K562 (cell line): ENCODE results near the gene ATP6V0E2. TPM values are rescaled to one million over a fixed set of nuclear protein-coding genes. Genes with fewer than 3 reads are reported as not detected.

ENCODE experiments used
- ARHGAP35 ChIP-seq: fragments of 450-650 bp; IDR thresholded peaks from 2 replicates; pipeline ENCODE4 v1.6.1; 2018; ENCODE audit not compliant: partially characterized antibody
- BCL6 ChIP-seq: fragments of 250-450 bp; sonication (Bioruptor Pico); IDR thresholded peaks from 2 replicates; pipeline ENCODE4 v1.4.0; 2020
- ETS1 ChIP-seq: conservative IDR thresholded peaks from 2 replicates; pipeline ENCODE4 v1.6.1; 2011; ENCODE audit warnings: low read depth, mild to moderate bottlenecking, low read length; ENCODE audit not compliant: control insufficient read depth
- HMGN3 ChIP-seq: IDR thresholded peaks from 2 replicates; pipeline ENCODE4 v1.6.1; 2011; ENCODE audit warnings: borderline replicate concordance, low read depth, mild to moderate bottlenecking, mixed read lengths, low read length; ENCODE audit not compliant: insufficient read length; ENCODE audit errors: extremely low read depth
- KLF6 ChIP-seq: fragments of 250-450 bp; sonication (Bioruptor Pico); IDR thresholded peaks from 2 replicates; pipeline ENCODE4 v1.4.0; 2020; ENCODE audit warnings: mild to moderate bottlenecking, moderate library complexity, borderline replicate concordance
- MAFK ChIP-seq: IDR thresholded peaks from 2 replicates; pipeline ENCODE4 v1.6.1; 2011; ENCODE audit warnings: low read length, improper control_type of control experiment
- MECOM ChIP-seq: fragments of 250-450 bp; sonication (Bioruptor Pico); IDR thresholded peaks from 2 replicates; pipeline ENCODE4 v1.8.0; 2022; ENCODE audit warnings: inconsistent platforms
- NRF1 ChIP-seq, 2 experiments: fragments of 450-650 bp; IDR thresholded peaks in 1 of 2; conservative IDR thresholded peaks in 1 of 2; 2 replicates each; pipeline ENCODE4 v1.6.1; 2014; ENCODE audit warnings: mild to moderate bottlenecking in 2 of 2
- PCBP2 ChIP-seq: fragments of 200-400 bp; formaldehyde crosslinking; IDR thresholded peaks from 2 replicates; pipeline ENCODE4 v1.6.1; 2018; ENCODE audit warnings: low read length, low read depth, mild to moderate bottlenecking, moderate library complexity; ENCODE audit not compliant: poor library complexity, severe bottlenecking
- PYGO2 ChIP-seq: fragments of 450-650 bp; IDR thresholded peaks from 2 replicates; pipeline ENCODE4 v1.6.1; 2016; ENCODE audit warnings: mild to moderate bottlenecking, missing genetic modification characterization, moderate library complexity, missing compliant biosample characterization
- RERE ChIP-seq: sonication (generic); formaldehyde crosslinking; IDR thresholded peaks from 2 replicates; pipeline ENCODE4 v1.8.0; 2023; ENCODE audit warnings: missing genetic modification reagents, mild to moderate bottlenecking, borderline replicate concordance
- TRIM25 ChIP-seq: fragments of 450-650 bp; IDR thresholded peaks from 2 replicates; pipeline ENCODE4 v1.7.0; 2016; ENCODE audit warnings: borderline replicate concordance
- U2AF1 ChIP-seq: fragments of 200-400 bp; formaldehyde crosslinking; optimal IDR thresholded peaks from 2 replicates; pipeline ENCODE3; 2017; ENCODE audit warnings: mild to moderate bottlenecking, low read depth, low read length, moderate library complexity
- ZBED1 ChIP-seq: IDR thresholded peaks from 2 replicates; pipeline ENCODE4 v1.6.1; 2014
- ZFPM2 ChIP-seq: fragments of 250-450 bp; sonication (Bioruptor Pico); IDR thresholded peaks from 2 replicates; pipeline ENCODE4 v1.5.1; 2022; ENCODE audit warnings: mild to moderate bottlenecking
- ZNF134 ChIP-seq: fragments of 250-450 bp; sonication (Bioruptor Pico); conservative IDR thresholded peaks from 2 replicates; pipeline ENCODE4 v1.4.0; 2020
- ZNF311 ChIP-seq: fragments of 250-450 bp; sonication (Bioruptor Pico); IDR thresholded peaks from 2 replicates; pipeline ENCODE4 v1.4.0; 2020; ENCODE audit warnings: mild to moderate bottlenecking, moderate library complexity
- ZNF354B ChIP-seq: fragments of 250-450 bp; sonication (Bioruptor Pico); IDR thresholded peaks from 2 replicates; pipeline ENCODE4 v1.4.0; 2020
- ZNF57 ChIP-seq: fragments of 450-650 bp; formaldehyde crosslinking; IDR thresholded peaks from 2 replicates; pipeline ENCODE4 v1.4.0; 2020; ENCODE audit warnings: mild to moderate bottlenecking, moderate library complexity
- ZNF695 ChIP-seq: fragments of 450-650 bp; formaldehyde crosslinking; IDR thresholded peaks from 2 replicates; pipeline ENCODE4 v1.4.0; 2020; ENCODE audit warnings: mild to moderate bottlenecking, moderate library complexity
- polyA plus RNA-seq, 8 experiments: library from polyadenylated mRNA; depleted of rRNA in 4 of 8; stranded (reverse) in 5 of 8; unstranded in 3 of 8; fragments of >200 nt; fragmentation: Nextera tagmentation in 2 of 8; fragmentation: Illumina TruSeq in 1 of 8; extraction: Ambion mirVana in 2 of 8; extraction: Trizol in 1 of 8; gene quantifications; 2 replicates each; pipeline versions ENCODE4 v1.2.1 to v1.2.3, GENCODE V29; 2011 to 2014; ENCODE audit warnings: inconsistent platforms in 1 of 8, missing spikeins in 1 of 8
- total RNA-seq, 7 experiments: library from RNA; depleted of rRNA in 6 of 7; stranded (reverse); fragments of >200 nt in 6 of 7; fragmentation: Illumina TruSeq in 2 of 7; extraction: Trizol in 2 of 7; gene quantifications; 2 replicates each; pipeline versions ENCODE4 v1.2.1 to v1.2.3, GENCODE V29; 2011 to 2021; ENCODE audit warnings: low replicate concordance in 1 of 7

The ATP6V0E2 gene
- total and polyA plus RNA-seq, 9 of the 15 experiments (the other 6 are each of a cell fraction or from before 2014, with no cell fraction given), result 0.55 to 18.5 (median 10.9) TPM

- TF ChIP-seq HMGN3, result peak; percentile 48
- TF ChIP-seq PCBP2, result no peak
- TF ChIP-seq ZNF57, result 0 out of 2 replicates have a peak, but pooled peaks have one; percentile 41
- TF ChIP-seq PYGO2 (tag), result 0 out of 2 replicates have a peak, but pooled peaks have one; percentile 25
- TF ChIP-seq ZNF354B, result no peak
- 0 out of 2 replicates have a peak, but pooled peaks have one; percentile 31 for TF ChIP-seq MECOM (CRISPR knock-in tag)
- no peak for TF ChIP-seq BCL6 (CRISPR knock-in tag)
- no peak for TF ChIP-seq ZNF695 (CRISPR knock-in tag)
- no peak for TF ChIP-seq MAFK
- 0 out of 2 replicates have a peak, but pooled peaks have one; percentile 56 for TF ChIP-seq RERE
- no peak for TF ChIP-seq ZNF134 (CRISPR knock-in tag)
- no peak for TF ChIP-seq ZBED1
- no peak for TF ChIP-seq ZNF311
- TF ChIP-seq ETS1, result no peak; the same call in 1 of the 2 replicates
- TF ChIP-seq KLF6 (CRISPR knock-in tag), result no peak
- TF ChIP-seq NRF1 (conservative IDR thresholded peaks at IDR 0.05 in 1 of 2, IDR thresholded peaks at IDR 0.05 in 1 of 2), result peak; percentile 100
- TF ChIP-seq TRIM25, result no peak
- peak; percentile 5; the same call in 1 of the 2 replicates for TF ChIP-seq ZFPM2
- no peak for TF ChIP-seq ARHGAP35
- peak; percentile 95 for TF ChIP-seq U2AF1
Measured at GRCh38 chr7:149873074-149873969, at the start of gene ATP6V0E2 (continued).
